HL-60 (cell line): ENCODE measurements around the gene HIPK2.

Experiments used
- DNase-seq, 2 experiments: peaks; one replicate each; pipeline ENCODE4 v3.0.0-alpha.2; 2010 to 2020; ENCODE audit warnings: low read depth in 1 of 2, low spot score in 1 of 2
- H3K27ac ChIP-seq: fragments of 250-450 bp; sonication (Bioruptor Pico); replicated peaks from 2 replicates; pipeline ENCODE4 v1.5.1; 2020; ENCODE audit warnings: mild to moderate bottlenecking, moderate library complexity
- H3K27me3 ChIP-seq: fragments of 250-450 bp; sonication (Bioruptor Pico); 2 replicates; pipeline ENCODE4 v1.5.1; 2021; ENCODE audit warnings: mild to moderate bottlenecking, moderate library complexity; ENCODE audit not compliant: insufficient read depth, poor library complexity, severe bottlenecking
- H3K4me3 ChIP-seq: replicated peaks from 2 replicates; pipeline ENCODE4 v1.5.1; 2011; ENCODE audit warnings: mild to moderate bottlenecking, control low read depth, low read length; ENCODE audit not compliant: insufficient read depth
- GABPA ChIP-seq: IDR thresholded peaks from 2 replicates; pipeline ENCODE4 v1.6.1; 2012; ENCODE audit warnings: low read depth
- POLR2AphosphoS5 ChIP-seq: IDR thresholded peaks from 2 replicates; pipeline ENCODE4 v1.6.1; 2012; ENCODE audit warnings: low read depth
- SPI1 ChIP-seq: IDR thresholded peaks from 2 replicates; pipeline ENCODE4 v1.6.1; 2012; ENCODE audit warnings: low read depth, mild to moderate bottlenecking, borderline replicate concordance
- TF ChIP-seq, protein P1 (sequence below): IDR thresholded peaks from one replicate; pipeline ENCODE4 v1.5.1; 2011; ENCODE audit warnings: low read length, control low read depth, inconsistent platforms; ENCODE audit not compliant: insufficient read depth
- TF ChIP-seq, protein P2 (sequence below): IDR thresholded peaks from 2 replicates; pipeline ENCODE4 v1.6.1; 2012; ENCODE audit warnings: low read depth; ENCODE audit not compliant: insufficient replicate concordance

The HIPK2 gene

DNA sequence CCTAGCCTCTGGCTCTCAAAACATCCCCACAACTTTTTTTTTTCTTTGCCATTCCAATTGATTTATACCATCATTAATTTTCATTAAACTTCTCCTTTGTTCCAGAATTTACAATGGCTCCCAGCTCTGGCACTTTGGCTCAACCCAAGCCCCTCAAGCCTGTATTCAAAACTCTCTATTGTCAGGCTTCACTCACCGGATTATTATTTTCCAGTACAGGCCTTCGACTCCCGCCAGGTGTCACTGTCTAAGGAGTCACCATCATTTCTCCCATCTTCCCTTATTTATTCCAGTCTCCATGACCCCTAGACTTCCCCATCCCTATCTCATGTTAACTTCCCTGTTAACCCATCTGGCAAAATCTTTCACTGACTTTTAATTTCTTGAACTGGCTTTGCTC, 67.8 kb downstream of the HIPK2 start:
- H3K4me3 ChIP-seq, result no peak overlapping the region
- DNase-seq, result no peak
- TF ChIP-seq, protein P1, sequence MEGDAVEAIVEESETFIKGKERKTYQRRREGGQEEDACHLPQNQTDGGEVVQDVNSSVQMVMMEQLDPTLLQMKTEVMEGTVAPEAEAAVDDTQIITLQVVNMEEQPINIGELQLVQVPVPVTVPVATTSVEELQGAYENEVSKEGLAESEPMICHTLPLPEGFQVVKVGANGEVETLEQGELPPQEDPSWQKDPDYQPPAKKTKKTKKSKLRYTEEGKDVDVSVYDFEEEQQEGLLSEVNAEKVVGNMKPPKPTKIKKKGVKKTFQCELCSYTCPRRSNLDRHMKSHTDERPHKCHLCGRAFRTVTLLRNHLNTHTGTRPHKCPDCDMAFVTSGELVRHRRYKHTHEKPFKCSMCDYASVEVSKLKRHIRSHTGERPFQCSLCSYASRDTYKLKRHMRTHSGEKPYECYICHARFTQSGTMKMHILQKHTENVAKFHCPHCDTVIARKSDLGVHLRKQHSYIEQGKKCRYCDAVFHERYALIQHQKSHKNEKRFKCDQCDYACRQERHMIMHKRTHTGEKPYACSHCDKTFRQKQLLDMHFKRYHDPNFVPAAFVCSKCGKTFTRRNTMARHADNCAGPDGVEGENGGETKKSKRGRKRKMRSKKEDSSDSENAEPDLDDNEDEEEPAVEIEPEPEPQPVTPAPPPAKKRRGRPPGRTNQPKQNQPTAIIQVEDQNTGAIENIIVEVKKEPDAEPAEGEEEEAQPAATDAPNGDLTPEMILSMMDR, result no peak
- TF ChIP-seq, protein P2, sequence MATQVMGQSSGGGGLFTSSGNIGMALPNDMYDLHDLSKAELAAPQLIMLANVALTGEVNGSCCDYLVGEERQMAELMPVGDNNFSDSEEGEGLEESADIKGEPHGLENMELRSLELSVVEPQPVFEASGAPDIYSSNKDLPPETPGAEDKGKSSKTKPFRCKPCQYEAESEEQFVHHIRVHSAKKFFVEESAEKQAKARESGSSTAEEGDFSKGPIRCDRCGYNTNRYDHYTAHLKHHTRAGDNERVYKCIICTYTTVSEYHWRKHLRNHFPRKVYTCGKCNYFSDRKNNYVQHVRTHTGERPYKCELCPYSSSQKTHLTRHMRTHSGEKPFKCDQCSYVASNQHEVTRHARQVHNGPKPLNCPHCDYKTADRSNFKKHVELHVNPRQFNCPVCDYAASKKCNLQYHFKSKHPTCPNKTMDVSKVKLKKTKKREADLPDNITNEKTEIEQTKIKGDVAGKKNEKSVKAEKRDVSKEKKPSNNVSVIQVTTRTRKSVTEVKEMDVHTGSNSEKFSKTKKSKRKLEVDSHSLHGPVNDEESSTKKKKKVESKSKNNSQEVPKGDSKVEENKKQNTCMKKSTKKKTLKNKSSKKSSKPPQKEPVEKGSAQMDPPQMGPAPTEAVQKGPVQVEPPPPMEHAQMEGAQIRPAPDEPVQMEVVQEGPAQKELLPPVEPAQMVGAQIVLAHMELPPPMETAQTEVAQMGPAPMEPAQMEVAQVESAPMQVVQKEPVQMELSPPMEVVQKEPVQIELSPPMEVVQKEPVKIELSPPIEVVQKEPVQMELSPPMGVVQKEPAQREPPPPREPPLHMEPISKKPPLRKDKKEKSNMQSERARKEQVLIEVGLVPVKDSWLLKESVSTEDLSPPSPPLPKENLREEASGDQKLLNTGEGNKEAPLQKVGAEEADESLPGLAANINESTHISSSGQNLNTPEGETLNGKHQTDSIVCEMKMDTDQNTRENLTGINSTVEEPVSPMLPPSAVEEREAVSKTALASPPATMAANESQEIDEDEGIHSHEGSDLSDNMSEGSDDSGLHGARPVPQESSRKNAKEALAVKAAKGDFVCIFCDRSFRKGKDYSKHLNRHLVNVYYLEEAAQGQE, result no peak
- TF ChIP-seq SPI1 (no peak), GABPA (no peak), POLR2AphosphoS5 (no peak)
- no peak overlapping the region for H3K27ac ChIP-seq
- no peaks in the 10 kb centered on the region for H3K27me3 ChIP-seq

DNA sequence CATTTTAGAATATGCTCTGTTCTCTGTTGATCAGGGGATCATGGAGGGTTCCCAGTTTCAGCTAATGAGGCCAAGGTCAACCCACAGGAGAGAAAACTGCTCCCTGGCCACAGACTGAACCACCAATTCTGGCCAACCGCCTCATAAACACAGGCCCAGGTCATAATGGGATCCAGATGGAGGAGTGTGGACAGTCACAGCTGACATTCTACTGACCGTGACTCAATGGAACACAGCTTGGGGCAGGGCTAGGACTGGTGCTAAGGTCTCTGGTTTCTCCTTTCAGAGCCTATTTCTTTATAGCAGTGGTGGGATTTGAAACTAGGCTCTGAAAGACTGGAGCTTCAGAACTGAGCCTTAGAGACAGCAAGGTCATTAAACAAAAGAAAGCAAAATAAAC, 68.3 kb downstream of the HIPK2 start:
- Histone ChIP-seq H3K27me3 (no peaks in the 10 kb centered on the region), H3K4me3 (no peak overlapping the region), H3K27ac (no peak overlapping the region)
- DNase-seq, result no peak
- TF ChIP-seq GABPA (no peak), SPI1 (no peak)

DNA sequence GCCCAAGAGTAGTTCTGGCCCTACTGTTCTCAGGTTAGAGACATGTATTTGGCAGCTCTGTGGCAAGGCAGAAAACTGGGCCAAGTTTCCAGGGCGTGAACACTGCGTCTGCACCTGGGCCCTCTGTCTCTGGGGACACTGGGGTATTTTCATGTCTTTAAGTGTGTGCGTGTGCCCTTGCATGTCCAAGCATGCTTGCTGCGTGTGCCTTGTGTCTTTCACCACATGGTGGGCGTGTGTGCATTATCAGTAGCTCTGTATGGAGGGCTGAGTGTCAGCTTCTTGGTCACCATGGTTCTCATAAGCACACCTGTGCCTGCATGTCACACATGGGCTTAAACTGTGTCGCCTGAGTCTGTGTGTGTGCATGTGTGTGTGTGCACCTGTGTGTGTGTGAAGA, 69.3 kb downstream of the HIPK2 start:
- TF ChIP-seq, protein P1, result no peak
- TF ChIP-seq SPI1 (no peak), POLR2AphosphoS5 (no peak), GABPA (no peak)
- TF ChIP-seq, protein P2, result no peak
- Histone ChIP-seq H3K27ac (no peak overlapping the region), H3K27me3 (no peaks in the 10 kb centered on the region), H3K4me3 (no peak overlapping the region)
- DNase-seq, result no peak

DNA sequence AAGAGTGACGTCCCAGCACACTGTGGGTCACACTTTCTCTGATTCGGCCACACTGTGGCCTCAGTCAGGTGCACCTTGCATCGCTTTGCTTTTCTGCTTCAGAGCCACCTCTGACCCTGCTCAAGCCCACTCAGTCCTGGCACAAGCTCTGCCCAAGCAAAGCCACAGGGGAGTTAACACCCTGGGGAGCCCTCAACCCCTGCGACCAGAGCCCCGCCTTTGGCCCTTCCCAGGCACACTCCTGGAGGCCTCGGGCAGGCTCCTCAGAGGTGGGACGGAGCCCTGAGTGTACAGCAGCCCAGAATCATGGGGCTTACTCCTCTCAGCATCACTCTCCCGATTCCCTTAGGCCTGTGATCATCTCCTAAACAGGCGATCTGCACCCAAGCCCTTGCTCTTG, 71.0 kb downstream of the HIPK2 start:
- no peak overlapping the region for H3K27ac ChIP-seq
- TF ChIP-seq GABPA, result no peak
- no peak for TF ChIP-seq SPI1
- TF ChIP-seq, protein P2, result no peak
- TF ChIP-seq, protein P1, result no peak
- no peak for TF ChIP-seq POLR2AphosphoS5

More for the DNA sequence above, 71.0 kb downstream of the HIPK2 start:
- no peaks in the 10 kb centered on the region for H3K27me3 ChIP-seq
- no peak for DNase-seq
- no peak overlapping the region for H3K4me3 ChIP-seq
